ENCODE results near the gene LRP2.
"Not testable (repeated sequence)": the region's sequence is repeated elsewhere in the genome, so short reads cannot be mapped to it uniquely, and the experiment has no call there.

LRP2 gene

DNA sequence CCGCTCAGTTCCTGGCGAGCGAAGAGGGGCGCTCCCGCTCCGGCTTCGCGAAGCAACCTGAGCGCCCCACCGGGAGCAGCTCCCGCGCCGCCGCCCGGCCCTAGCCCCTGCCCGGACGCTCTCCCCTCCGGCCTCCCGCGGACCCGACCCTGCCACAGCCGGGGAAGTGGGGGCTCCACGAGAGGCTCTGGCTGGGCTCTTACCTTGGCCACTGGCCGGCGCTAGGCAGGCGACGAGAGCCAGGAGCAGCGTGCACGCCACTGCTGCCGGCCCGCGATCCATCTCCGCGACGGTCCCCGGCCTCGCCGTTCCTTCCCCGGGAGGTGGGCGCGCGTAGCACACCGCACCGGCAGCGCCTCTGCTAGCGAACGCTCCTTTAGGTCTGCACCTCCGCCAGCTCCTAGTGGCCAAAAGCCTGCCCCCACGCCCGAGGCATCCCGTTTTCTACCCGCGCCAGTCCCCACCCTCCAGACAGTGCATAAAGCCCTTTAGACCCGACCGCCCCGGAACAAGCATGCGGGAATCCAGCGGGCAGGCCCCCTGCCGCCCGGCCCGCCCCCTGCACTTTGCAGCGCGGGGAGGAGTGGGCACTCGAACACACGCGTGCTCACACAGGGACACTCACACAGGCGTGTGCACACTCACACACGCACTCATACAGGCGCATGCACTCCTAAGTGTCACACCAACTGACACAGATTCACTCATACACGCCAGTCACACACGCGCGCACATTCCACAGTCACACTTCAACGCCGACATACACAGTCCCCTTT lies at the start of gene LRP2:
LRP2 (minus strand) TSS at position 417 of the 776 bp plus-strand sequence; CDS start at position 282, 135 bp downstream.
- DNase-seq (ENCODE audit: low read depth, low spot score), result no peak

- no peak for DNase-seq (ENCODE audit: low read depth, low spot score)
These were observed 44.6 kb upstream of the LRP2 start for GRCh38 chr2:169406891-169407290.

DNA sequence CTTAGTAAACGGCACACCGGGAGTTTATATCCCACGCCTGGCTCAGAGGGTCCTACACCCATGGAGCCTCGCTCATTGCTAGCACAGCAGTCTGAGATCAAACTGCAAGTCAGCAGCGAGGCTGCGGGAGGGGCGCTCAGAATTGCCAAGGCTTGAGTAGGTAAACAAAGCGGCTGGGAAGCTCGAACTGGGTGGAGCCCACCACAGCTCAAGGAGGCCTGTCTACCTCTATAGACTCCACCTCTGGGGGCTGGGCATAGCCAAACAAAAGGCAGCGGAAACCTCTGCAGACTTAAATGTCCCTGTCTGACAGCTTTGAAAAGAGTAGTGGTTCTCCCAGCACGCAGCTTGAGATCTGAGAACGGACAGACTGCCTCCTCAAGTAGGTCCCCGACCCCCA lies 37.2 kb upstream of the LRP2 start:
- not testable (repeated sequence) for DNase-seq (ENCODE audit: low read depth, low spot score)

- DNase-seq (ENCODE audit: low read depth, low spot score), result peak; percentile 2
These were observed 35.4 kb upstream of the LRP2 start for GRCh38 chr2:169397697-169398096.

- DNase-seq (ENCODE audit: low read depth, low spot score), result no peak
These were observed 33.6 kb upstream of the LRP2 start for GRCh38 chr2:169395821-169396374.

DNA sequence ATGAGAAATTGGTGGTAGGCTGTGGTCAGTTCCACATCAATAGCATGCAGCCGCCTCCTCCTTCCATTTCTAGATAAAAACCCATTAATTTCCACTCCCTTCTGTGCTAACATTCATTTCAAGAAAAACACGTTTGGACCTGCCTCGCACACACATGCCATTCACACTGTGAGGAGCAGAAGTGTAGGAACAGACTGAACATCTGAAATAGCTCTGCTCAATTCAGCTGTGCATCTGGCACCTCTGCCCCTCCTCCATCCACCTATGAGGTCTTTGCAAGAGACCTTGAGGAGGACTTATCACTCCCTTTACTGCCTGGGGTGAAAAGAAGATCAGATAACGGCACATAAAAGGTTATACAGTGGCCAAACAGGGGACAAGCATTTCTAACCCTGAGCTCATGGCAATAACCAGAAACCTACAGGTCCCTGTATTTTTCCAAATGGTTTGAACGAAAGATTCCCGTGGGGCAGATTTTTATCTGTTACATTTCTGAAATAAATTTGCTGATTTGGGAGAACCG lies 30.8 kb upstream of the LRP2 start:
- no peak for DNase-seq (ENCODE audit: low read depth, low spot score)

DNA sequence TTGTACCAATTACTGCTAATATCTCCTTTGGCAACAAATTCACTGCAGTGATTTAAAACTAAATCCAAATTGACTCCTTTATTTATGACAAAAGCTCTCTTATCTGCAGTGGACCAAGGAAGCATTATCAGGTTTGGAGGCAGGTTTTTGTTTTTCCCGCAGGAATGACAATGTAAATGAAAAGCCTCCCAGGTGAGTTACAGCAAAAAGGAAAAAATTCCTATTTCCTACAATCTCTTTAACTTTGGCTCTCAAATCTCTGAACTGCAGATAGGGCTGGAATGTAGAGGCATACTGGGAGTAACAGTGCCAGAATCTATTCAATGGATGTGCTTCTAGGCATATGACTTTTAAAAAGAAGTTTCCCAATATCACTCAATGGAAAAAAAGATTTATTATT lies 28.9 kb upstream of the LRP2 start:
- DNase-seq (ENCODE audit: low read depth, low spot score), result no peak

DNA sequence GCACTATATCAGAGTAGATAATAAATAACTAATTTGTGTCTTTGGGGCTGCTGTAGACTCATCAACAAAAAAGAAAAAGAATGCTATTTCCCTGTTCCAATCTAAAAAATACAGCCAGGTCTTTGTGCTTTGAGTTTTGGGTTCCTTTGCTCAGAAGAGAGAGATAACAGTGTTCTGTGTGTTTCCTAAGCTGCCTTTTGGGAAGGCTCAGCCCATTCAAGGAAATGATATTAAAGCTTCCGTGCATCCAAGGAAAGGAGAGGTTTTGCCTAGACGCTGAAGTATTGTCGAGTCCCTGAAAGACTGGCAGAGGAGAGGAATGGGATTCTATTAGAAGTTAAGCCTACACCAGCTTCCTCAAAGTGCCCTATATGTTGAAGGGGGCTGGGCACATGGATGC lies 25.8 kb upstream of the LRP2 start:
- no peak for DNase-seq (ENCODE audit: low read depth, low spot score)

DNA sequence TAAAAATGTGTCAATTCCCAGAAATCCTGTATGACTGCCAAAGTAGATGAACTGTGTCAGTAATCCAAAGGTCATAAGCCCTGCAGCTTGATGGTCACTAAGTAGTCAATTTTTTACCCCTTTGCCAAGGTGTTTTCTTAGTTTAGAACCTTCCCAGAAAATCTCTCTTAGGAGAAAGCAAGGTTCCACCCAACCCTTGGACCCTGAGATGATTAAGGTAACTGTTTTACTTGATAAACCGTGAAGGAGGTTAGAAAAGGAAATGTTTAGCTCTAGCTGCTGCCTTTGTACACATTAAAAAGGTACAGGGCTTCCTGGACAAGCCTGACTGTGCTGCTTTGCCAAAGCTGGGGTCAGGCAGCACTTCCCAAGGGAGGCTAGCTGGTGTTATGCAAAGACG lies 24.4 kb upstream of the LRP2 start:
- DNase-seq (ENCODE audit: low read depth, low spot score), result no peak

GRCh38 chr2:169384816-169385215 lies 22.5 kb upstream of the LRP2 start:
- no peak for DNase-seq (ENCODE audit: low read depth, low spot score)

GRCh38 chr2:169372561-169372960 lies 10.2 kb upstream of the LRP2 start:
- no peak for DNase-seq (ENCODE audit: low read depth, low spot score)

DNA sequence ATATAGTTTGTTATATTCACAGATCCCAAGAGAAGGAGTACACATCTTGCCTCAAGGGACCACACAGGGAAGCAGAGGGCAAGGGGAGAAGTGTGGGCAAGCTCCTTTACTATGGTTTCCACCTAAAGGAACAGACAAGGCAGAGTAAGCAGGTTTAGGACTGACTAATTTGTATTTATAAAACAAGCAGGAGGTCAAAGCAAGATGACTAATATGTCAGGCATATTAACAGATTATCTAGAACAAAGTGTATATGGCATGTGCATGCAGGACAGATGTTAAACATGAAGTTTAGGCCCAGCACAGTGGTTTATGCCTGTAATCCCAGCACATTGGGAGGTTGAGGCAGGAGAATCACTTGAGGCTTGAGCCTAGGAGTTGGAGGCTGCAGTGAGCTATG lies 3.7 kb upstream of the LRP2 start:
- no peak for DNase-seq (ENCODE audit: low read depth, low spot score)

GRCh38 chr2:169365029-169365480 lies 2.7 kb upstream of the LRP2 start:
- no peak for DNase-seq (ENCODE audit: low read depth, low spot score)

- no peak for DNase-seq (ENCODE audit: low read depth, low spot score)
These were observed 1.3 kb upstream of the LRP2 start for GRCh38 chr2:169363560-169364150.

DNA sequence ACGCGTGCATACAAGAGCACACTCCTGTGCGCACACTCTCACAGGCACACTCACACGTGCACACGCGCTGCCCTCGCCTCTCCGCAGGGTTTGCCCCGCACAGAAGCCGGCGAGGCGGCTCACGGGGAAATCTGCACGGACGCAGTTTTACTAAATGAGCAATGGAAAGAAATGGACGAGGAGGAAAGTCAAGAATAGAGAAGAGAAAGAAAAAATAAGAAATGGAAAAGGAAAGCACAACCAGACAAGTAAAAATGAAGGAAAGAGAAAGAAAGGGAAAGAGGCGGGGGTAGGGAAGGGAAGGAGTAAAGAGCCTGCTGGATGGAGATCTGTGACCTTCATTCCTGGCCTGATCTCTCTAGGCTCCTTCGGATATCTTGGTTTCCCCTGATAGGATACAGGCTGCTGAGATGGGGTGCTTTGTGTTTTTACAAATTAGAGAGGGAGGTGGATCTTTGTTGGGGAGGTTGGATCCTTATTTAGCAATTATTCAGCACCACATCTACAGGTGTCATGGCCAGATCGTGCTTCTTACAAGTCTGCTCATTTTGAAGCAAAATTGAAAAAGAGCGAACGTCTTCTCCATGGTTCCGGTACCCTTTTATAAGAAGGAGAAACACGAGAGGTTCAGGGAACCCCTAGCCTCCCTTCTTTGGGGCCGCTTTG lies 693 bp upstream of the LRP2 start:
- no peak for DNase-seq (ENCODE audit: low read depth, low spot score)

- DNase-seq (ENCODE audit: low read depth, low spot score), result no peak
These were observed 622 bp downstream of the LRP2 start for GRCh38 chr2:169361706-169362117.

GRCh38 chr2:169360984-169361705 lies 1.2 kb downstream of the LRP2 start:
- DNase-seq (ENCODE audit: low read depth, low spot score), result no peak

GRCh38 chr2:169358016-169358415 lies 4.3 kb downstream of the LRP2 start:
- DNase-seq (ENCODE audit: low read depth, low spot score), result no peak

DNA sequence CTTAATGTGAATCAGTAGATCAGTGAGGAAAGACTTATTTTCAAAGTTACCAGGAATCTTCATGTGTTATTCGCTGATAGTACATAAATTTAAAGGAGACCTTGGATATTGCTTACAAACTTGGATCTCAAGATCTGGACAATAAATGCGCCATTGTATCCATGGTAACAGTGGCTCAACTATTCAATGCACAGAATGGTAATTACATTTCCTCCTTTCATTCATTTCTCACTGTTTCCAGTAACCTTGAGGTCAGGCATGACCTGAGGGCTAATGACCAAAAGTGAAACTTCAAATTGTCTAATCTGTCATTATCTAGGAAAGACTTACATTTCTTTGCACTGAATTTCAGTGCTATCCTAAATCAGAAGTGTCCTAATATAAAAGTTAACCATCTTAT lies 8.1 kb downstream of the LRP2 start:
- no peak for DNase-seq (ENCODE audit: low read depth, low spot score)

- DNase-seq (ENCODE audit: low read depth, low spot score), result no peak
These were observed 10.6 kb downstream of the LRP2 start for GRCh38 chr2:169351725-169352124.

- no peak for DNase-seq (ENCODE audit: low read depth, low spot score)
These were observed 12.8 kb downstream of the LRP2 start for GRCh38 chr2:169349535-169349934.

Data from smooth muscle cell of the brain vasculature (primary cell).